ENCODE results near the gene MATR3.

- no peak for TF ChIP-seq ELF4 (IDR thresholded peaks at IDR 0.05)
- no peak for TF ChIP-seq SP1 (IDR thresholded peaks at IDR 0.05)
- no peak for TF ChIP-seq L3MBTL2 (conservative IDR thresholded peaks at IDR 0.05)
- no peak for TF ChIP-seq ARNT (IDR thresholded peaks at IDR 0.05)
- TF ChIP-seq TARDBP (IDR thresholded peaks at IDR 0.05) = no peak
- TF ChIP-seq FOXA1 (IDR thresholded peaks at IDR 0.05) = no peak
- TF ChIP-seq PKNOX1 (IDR thresholded peaks at IDR 0.05) = no peak
- no peak for TF ChIP-seq FOXM1 (IDR thresholded peaks at IDR 0.05; ENCODE audit: borderline replicate concordance)
- no peak for TF ChIP-seq SUZ12 (IDR thresholded peaks at IDR 0.05)
- no peak for TF ChIP-seq ZNF384 (IDR thresholded peaks at IDR 0.05)
These were observed 12.7 kb downstream of the MATR3 start for GRCh38 chr5:139306197-139306596.

All from HEK293T (cell line).